22Rv1 (cell line): Measurements from ENCODE around the gene AOPEP.

ENCODE experiments used
- CTCF ChIP-seq: fragments of 450-650 bp; IDR thresholded peaks from 2 replicates; pipeline ENCODE4 v1.5.1; 2017; ENCODE audit warnings: mild to moderate bottlenecking
- ZFX ChIP-seq: fragments of 450-650 bp; IDR thresholded peaks from 2 replicates; pipeline ENCODE4 v1.6.1; 2017; ENCODE audit warnings: antibody characterized with exemption, borderline replicate concordance

GRCh38 chr9:95049761-95050160 lies 323.3 kb downstream of the AOPEP start:
- TF ChIP-seq CTCF = no peak
- no peak for TF ChIP-seq ZFX
